Mesenchymal stem cell (in vitro differentiated cells and primary cell): ENCODE data around the gene RNF223.

Experiments
- DNase-seq: peaks from one replicate; pipeline ENCODE4 v3.0.0-alpha.2; 2013
- H2AFZ ChIP-seq: one replicate; pipeline ENCODE4 v1.6.1; 2013; ENCODE audit warnings: low read depth, mild to moderate bottlenecking, control low read depth, inconsistent platforms, low read length, moderate library complexity
- H2AK5ac ChIP-seq: 2 replicates; pipeline ENCODE4 v1.6.1; 2013; ENCODE audit warnings: low read length, moderate library complexity, mild to moderate bottlenecking, inconsistent platforms; ENCODE audit not compliant: severe bottlenecking
- H2BK120ac ChIP-seq: one replicate; pipeline ENCODE4 v1.6.1; 2013; ENCODE audit warnings: low read depth, mild to moderate bottlenecking, inconsistent platforms, low read length, moderate library complexity
- H2BK12ac ChIP-seq, 2 experiments: one replicate each; pipeline ENCODE4 v1.6.1; 2013; ENCODE audit warnings: inconsistent platforms in 2 of 2, low read length in 2 of 2, mild to moderate bottlenecking in 2 of 2, moderate library complexity in 2 of 2, control low read depth in 1 of 2
- H2BK15ac ChIP-seq: one replicate; pipeline ENCODE4 v1.6.1; 2013; ENCODE audit warnings: mild to moderate bottlenecking, low read depth, inconsistent platforms; ENCODE audit not compliant: poor library complexity, severe bottlenecking
- H2BK5ac ChIP-seq: 2 replicates; pipeline ENCODE4 v1.6.1; 2013; ENCODE audit warnings: low read depth, mild to moderate bottlenecking, low read length, control low read depth, inconsistent platforms; ENCODE audit not compliant: poor library complexity, severe bottlenecking
- H3K14ac ChIP-seq, 2 experiments: one replicate each; pipeline ENCODE4 v1.6.1; 2013; ENCODE audit warnings: inconsistent platforms in 2 of 2, low read length in 2 of 2, control low read depth in 1 of 2, mild to moderate bottlenecking in 1 of 2, moderate library complexity in 1 of 2
- H3K18ac ChIP-seq, 2 experiments: one replicate each; pipeline ENCODE4 v1.6.1; 2013; ENCODE audit warnings: inconsistent platforms in 2 of 2, low read length in 2 of 2, control low read depth in 1 of 2, low read depth in 1 of 2, mild to moderate bottlenecking in 1 of 2
- H3K23ac ChIP-seq, 2 experiments: one replicate each; pipeline ENCODE4 v1.6.1; 2013; ENCODE audit warnings: inconsistent platforms in 2 of 2, low read length in 2 of 2, mild to moderate bottlenecking in 2 of 2, moderate library complexity in 2 of 2, control low read depth in 1 of 2
- H3K27ac ChIP-seq: 2 replicates; pipeline ENCODE4 v1.5.1; 2013; ENCODE audit warnings: mild to moderate bottlenecking, moderate library complexity, low read length, control low read depth, inconsistent platforms; ENCODE audit not compliant: poor library complexity, severe bottlenecking
- H3K27me3 ChIP-seq, 2 experiments: 2 replicates each; pipeline versions ENCODE4 v1.6.1 to v1.7.0; 2013; ENCODE audit warnings: low read length in 2 of 2, mild to moderate bottlenecking in 2 of 2, moderate library complexity in 2 of 2, control low read depth in 1 of 2, inconsistent platforms in 1 of 2; ENCODE audit not compliant: control insufficient read depth in 1 of 2, insufficient read depth in 1 of 2
- H3K36me3 ChIP-seq, 2 experiments: 2 replicates each; pipeline versions ENCODE4 v1.6.1 to v1.7.0; 2013; ENCODE audit warnings: low read length in 2 of 2, control low read depth in 1 of 2, inconsistent platforms in 1 of 2, low read depth in 1 of 2, mild to moderate bottlenecking in 1 of 2; ENCODE audit not compliant: insufficient read depth in 2 of 2, control insufficient read depth in 1 of 2
- H3K4ac ChIP-seq, 2 experiments: one replicate each; pipeline ENCODE4 v1.6.1; 2013; ENCODE audit warnings: inconsistent platforms in 2 of 2, low read length in 2 of 2, mild to moderate bottlenecking in 2 of 2, moderate library complexity in 2 of 2, control low read depth in 1 of 2, low read depth in 1 of 2
- H3K4me1 ChIP-seq: 2 replicates; pipeline ENCODE4 v1.6.1; 2013; ENCODE audit warnings: low read depth, low read length, control low read depth; ENCODE audit not compliant: control insufficient read depth, insufficient read depth
- H3K4me2 ChIP-seq: 2 replicates; pipeline ENCODE4 v1.6.1; 2013; ENCODE audit warnings: low read length, mild to moderate bottlenecking, inconsistent platforms; ENCODE audit not compliant: poor library complexity, severe bottlenecking
- H3K4me3 ChIP-seq, 2 experiments: 2 replicates each; pipeline versions ENCODE4 v1.5.1 to v1.7.0; 2013; ENCODE audit warnings: low read length in 2 of 2, mild to moderate bottlenecking in 2 of 2, control low read depth in 1 of 2, low read depth in 1 of 2; ENCODE audit not compliant: insufficient read depth in 1 of 2
- H3K79me1 ChIP-seq: replicated peaks from 2 replicates; pipeline ENCODE4 v1.6.1; 2013; ENCODE audit warnings: mild to moderate bottlenecking, control low read depth, low read length, inconsistent platforms; ENCODE audit not compliant: poor library complexity, severe bottlenecking
- H3K9ac ChIP-seq: 2 replicates; pipeline ENCODE4 v1.7.0; 2013; ENCODE audit warnings: mild to moderate bottlenecking, low read length, moderate library complexity
- H3K9me3 ChIP-seq: 2 replicates; pipeline ENCODE4 v1.7.0; 2013; ENCODE audit warnings: mild to moderate bottlenecking, low read length; ENCODE audit not compliant: control insufficient read depth
- H4K8ac ChIP-seq: one replicate; pipeline ENCODE4 v1.6.1; 2013; ENCODE audit warnings: inconsistent platforms, mild to moderate bottlenecking, low read length, moderate library complexity
- H4K91ac ChIP-seq: one replicate; pipeline ENCODE4 v1.6.1; 2013; ENCODE audit warnings: mild to moderate bottlenecking, low read length, inconsistent platforms
- WGBS: methylation state at CpG from one replicate; pipeline ENCODE4 v1.1.7; 2013; ENCODE audit warnings: mixed read lengths; 5-methylcytosine and 5-hydroxymethylcytosine counted together

RNF223 gene

GRCh38 chr1:1090424-1091343 is 16.6 kb upstream of the RNF223 start:
- Histone ChIP-seq H2BK120ac (no peak overlapping the region), H4K91ac (no peak overlapping the region), H3K23ac (no peak overlapping the region), H2BK12ac (no peak overlapping the region), H2BK15ac (no peak overlapping the region), H3K4me1 (no peaks in the 10 kb centered on the region), H3K4me2 (no peak overlapping the region), H3K18ac (no peak overlapping the region), H3K9ac (no peak overlapping the region), H2BK5ac (no peak overlapping the region), H3K4ac (peak overlapping the region in 1 of 2 experiments; percentile 30), H3K79me1 (no peaks in the 10 kb centered on the region), H2AFZ (no peak overlapping the region), H3K27me3 (no peaks in the 10 kb centered on the region), H3K9me3 (no peaks in the 10 kb centered on the region), H3K4me3 (no peak overlapping the region), H4K8ac (no peak overlapping the region), H2AK5ac (no peak overlapping the region), H3K36me3 (peaks cover 0 to 41% of the 10 kb centered on the region in 2 experiments), H3K14ac (no peak overlapping the region), H3K27ac (no peak overlapping the region)
- WGBS, result 97% methylated on average over 45 of the region's 45 CpGs
- DNase-seq, result no peak

GRCh38 chr1:1089731-1090423 is 15.8 kb upstream of the RNF223 start:
- WGBS, result 95% methylated on average over 22 of the region's 22 CpGs

DNA sequence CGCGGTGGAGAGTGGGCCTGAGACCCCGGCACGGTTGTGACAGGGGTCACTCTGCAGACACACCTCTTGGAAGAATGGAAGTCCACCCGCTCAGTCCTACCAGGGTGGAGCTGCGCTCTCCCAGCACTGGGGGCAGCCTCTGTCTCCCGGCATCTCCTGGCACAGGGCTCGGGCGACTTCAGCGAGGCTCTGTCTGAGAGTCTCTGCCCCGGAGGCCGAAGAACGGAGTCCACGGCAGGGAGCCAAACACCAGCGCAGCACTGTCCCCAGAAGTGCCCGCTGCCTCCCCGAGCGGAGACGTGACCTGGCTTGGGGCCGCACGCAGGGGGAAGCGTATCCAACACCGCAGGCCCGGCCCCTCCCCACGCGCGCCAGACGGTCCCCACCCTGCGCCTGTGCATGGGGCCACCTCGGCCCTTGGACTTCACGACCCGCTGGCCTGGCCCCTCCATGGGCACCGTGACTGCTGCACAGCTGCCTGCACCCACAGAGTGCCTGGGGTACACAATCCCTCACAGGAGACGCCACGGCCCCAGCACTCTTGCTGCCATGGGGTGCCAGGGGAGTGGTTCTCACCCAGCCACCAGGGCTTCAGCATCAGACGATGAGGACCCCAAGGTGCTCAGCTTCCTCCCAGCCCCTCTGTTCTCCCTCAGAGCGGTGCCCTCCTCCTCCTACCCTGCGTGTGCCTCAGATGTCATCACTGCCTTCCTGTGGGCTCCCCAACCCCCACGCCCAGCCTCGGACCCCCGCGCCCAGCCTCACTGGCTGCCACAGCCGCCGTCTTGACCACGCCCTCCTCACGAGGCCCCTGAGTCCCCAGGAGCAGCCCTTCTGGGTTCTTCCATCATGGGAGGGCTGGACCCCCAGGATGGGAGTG is 14.9 kb upstream of the RNF223 start:
- no peak overlapping the region for H2BK12ac ChIP-seq
- no peak for DNase-seq
- H3K23ac ChIP-seq, result no peak overlapping the region
- H3K9ac ChIP-seq, result no peak overlapping the region
- WGBS, result 95% methylated on average over 46 of the region's 46 CpGs
- H2AK5ac ChIP-seq, result no peak overlapping the region
- H2BK5ac ChIP-seq, result no peak overlapping the region
- no peaks in the 10 kb centered on the region for H3K4me1 ChIP-seq
- H3K79me1 ChIP-seq, result no peaks in the 10 kb centered on the region
- no peak overlapping the region for H3K4ac ChIP-seq
- H2BK120ac ChIP-seq, result no peak overlapping the region
- no peak overlapping the region for H3K4me3 ChIP-seq
- H2AFZ ChIP-seq, result no peak overlapping the region
- H3K27me3 ChIP-seq, result no peaks in the 10 kb centered on the region
- H3K18ac ChIP-seq, result no peak overlapping the region
- no peak overlapping the region for H3K27ac ChIP-seq
- no peak overlapping the region for H4K91ac ChIP-seq
- no peaks in the 10 kb centered on the region for H3K9me3 ChIP-seq
- no peak overlapping the region for H3K14ac ChIP-seq
- no peak overlapping the region for H3K4me2 ChIP-seq
- peak overlapping the region; percentile 40 for H4K8ac ChIP-seq
- no peak overlapping the region for H2BK15ac ChIP-seq
- peaks cover 0 to 55% of the 10 kb centered on the region in 2 experiments for H3K36me3 ChIP-seq

More at GRCh38 chr1:1089731-1090423, 15.8 kb upstream of the RNF223 start:
- Histone ChIP-seq H2BK15ac (no peak overlapping the region), H3K4me3 (no peak overlapping the region), H2AK5ac (no peak overlapping the region), H3K9ac (no peak overlapping the region), H4K91ac (no peak overlapping the region), H3K27me3 (no peaks in the 10 kb centered on the region), H3K14ac (no peak overlapping the region), H3K79me1 (no peaks in the 10 kb centered on the region), H3K23ac (no peak overlapping the region), H2BK120ac (no peak overlapping the region), H2BK5ac (no peak overlapping the region), H3K4me2 (no peak overlapping the region), H3K9me3 (no peaks in the 10 kb centered on the region), H2AFZ (no peak overlapping the region), H2BK12ac (no peak overlapping the region), H3K18ac (no peak overlapping the region), H3K4me1 (no peaks in the 10 kb centered on the region), H4K8ac (no peak overlapping the region), H3K4ac (no peak overlapping the region), H3K27ac (no peak overlapping the region), H3K36me3 (peaks cover 0 to 48% of the 10 kb centered on the region in 2 experiments)
- no peak for DNase-seq
